ENCODE results near the gene NDUFV1.

DNA sequence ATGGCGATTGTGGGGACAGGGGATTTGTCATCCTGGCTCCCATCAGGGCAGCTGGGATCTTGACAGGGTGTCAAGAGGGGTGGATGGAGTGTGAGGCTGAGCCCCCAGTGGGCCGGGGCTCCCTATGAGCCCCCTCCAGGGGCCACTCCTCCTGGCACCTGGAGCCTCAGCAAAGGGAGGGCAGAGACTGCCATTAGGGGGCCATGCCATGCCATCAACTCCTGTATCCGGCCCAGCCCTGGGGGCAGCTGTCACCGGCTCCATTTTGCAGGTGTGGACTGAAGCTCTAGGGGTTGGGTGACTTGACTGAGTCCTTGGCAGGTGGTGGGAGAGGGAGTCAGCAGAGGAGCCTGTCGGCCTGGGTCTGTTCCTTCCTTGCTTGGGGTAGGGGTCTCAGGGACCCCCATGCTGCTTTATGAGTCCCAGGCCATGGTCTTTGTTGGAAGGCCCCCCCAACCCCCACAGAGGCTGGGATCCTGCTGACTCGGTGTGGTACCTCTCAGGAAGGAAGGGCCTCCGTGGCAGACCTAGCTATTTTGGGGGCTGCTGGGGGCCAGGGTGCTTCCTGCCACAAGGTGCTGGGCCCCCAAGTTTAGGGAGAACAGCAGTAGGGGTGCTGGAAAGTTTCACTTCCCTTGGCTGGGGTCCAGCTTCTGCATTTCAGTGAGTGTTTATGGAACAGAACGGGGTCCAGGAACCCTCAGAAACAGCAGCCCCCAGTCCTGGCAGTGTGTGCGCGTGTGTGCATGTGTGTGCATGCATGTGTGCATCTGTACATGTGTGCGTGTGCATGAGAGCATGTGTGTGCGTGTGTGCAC, 42.3 kb downstream of the NDUFV1 start:
- TF ChIP-seq POLR2A (IDR thresholded peaks at IDR 0.05), result no peak
- TF ChIP-seq, protein P1, sequence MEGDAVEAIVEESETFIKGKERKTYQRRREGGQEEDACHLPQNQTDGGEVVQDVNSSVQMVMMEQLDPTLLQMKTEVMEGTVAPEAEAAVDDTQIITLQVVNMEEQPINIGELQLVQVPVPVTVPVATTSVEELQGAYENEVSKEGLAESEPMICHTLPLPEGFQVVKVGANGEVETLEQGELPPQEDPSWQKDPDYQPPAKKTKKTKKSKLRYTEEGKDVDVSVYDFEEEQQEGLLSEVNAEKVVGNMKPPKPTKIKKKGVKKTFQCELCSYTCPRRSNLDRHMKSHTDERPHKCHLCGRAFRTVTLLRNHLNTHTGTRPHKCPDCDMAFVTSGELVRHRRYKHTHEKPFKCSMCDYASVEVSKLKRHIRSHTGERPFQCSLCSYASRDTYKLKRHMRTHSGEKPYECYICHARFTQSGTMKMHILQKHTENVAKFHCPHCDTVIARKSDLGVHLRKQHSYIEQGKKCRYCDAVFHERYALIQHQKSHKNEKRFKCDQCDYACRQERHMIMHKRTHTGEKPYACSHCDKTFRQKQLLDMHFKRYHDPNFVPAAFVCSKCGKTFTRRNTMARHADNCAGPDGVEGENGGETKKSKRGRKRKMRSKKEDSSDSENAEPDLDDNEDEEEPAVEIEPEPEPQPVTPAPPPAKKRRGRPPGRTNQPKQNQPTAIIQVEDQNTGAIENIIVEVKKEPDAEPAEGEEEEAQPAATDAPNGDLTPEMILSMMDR (IDR thresholded peaks at IDR 0.05), result no peak

Measured in gastroesophageal sphincter (tissue), 3 donors.